ENCODE data around the gene GHRH.

GHRH gene

DNA sequence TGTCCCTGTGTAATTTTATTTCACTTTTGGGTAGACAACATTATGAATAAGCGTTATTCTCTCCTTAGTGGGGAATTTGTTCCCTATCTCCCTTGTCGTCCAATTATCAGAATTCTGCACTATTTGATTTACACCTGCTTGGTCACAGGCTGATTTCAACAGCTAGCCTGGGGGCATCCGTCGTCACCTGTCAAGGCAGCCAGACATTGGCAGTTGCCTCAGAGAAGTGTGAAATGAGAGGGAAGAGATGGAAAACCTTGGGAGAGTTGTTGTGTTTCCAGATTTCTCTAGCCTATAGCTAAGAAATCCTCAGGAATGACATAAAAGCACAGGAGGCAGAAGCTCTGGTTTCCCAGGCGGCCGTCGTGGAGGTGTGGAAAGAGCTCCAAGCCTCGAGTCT is 891 bp upstream of the GHRH start:
- DNase-seq (ENCODE audit: low read depth), result no peak

DNA sequence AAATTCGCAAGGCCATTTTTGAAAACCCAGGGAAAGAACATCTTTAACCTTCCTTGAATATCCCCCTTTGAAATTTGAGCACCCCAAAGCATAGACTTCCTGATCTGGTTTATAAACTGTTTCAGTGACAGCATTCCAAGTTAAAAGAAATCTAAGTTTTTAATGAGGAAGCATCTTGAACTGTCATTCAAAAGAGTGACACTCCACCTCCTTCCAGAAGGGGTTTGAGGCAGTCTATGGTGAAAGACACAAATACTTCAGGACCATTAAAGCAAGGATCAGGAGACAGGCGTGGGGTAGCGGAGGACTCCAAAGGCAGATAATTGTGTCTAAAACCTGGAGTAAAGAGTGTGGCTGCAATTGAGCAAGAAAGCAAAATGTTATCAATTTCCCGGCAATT is 691 bp downstream of the GHRH start:
- no peak for DNase-seq (ENCODE audit: low read depth)

DNA sequence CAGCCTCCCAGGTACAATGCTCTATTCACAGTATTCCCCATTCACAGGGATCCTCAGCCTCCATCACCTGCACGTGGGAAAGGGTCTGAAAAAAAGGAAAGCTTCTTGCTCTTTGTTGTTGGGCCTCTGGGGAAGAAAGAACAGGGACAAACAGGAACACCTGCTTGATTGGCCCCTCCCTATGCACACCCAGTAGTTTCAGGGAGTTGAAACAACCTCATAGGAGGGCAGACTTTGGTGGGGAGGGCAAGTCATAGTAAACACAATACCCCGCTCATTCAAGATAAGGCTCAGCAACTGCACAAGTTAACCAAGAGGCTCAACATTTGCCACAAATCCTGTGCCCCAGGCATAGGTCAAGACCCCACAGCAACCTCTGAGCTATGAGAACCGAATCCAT is 1.7 kb downstream of the GHRH start:
- no peak for DNase-seq (ENCODE audit: low read depth)

DNA sequence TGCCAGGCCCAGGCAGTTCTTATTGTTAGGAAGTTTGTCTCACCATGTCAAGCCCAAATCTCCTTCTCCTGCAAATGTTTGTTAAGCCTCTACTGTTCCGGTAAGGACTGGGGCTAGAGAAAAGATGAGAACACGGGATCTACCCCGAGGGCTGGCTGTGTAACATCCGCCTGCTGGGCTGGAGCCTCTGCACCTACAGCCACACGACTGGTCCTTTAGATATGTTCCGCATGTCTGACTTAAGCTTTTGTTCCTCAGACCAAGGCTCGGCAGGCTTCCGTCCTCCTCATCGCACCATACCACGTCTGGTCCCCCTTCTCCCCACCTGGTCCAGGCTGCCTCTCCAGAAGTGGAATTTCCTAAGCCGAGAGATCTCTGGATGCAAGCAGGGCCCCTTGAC is 2.6 kb downstream of the GHRH start:
- DNase-seq (ENCODE audit: low read depth), result no peak

DNA sequence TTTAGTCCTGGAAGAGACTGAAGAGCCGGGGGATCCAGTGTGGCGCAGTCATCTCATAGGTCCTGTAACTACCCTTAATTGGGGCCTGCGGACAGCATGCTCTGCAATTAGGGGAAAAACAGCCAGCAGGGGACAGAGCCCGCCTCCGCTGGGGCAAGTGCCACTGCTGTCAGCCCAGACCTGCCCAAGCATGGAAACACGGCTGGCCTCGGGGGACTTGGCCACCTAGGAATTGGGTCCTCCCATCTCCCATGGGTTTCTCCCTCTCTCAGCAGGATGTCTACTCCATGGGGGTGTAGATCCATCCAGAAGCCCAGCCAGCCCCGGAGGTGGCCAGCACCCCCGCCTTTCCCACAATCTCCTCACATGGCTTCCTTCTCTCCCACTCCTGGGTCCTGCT is 3.6 kb downstream of the GHRH start:
- no peak for DNase-seq (ENCODE audit: low read depth)

DNA sequence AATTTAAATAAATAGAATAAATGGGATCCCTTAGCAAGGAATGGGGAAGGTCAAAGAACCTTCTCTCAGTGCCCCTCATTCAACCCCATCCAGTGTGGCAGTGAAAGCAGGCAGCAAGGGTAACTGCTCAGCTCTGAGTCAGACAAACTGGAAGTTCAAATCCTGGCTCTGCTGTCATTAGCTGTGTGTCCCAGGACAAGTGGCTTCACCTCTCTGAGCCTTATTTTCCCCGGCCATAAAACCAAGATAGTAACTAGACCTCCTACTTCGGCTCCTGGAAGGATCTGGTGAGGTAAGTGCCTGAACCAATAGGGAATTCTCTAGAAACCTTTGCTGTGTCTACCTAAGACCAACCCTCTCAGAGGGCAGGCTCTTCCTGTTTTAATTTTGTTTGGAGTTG is 4.1 kb downstream of the GHRH start:
- no peak for DNase-seq (ENCODE audit: low read depth)

DNA sequence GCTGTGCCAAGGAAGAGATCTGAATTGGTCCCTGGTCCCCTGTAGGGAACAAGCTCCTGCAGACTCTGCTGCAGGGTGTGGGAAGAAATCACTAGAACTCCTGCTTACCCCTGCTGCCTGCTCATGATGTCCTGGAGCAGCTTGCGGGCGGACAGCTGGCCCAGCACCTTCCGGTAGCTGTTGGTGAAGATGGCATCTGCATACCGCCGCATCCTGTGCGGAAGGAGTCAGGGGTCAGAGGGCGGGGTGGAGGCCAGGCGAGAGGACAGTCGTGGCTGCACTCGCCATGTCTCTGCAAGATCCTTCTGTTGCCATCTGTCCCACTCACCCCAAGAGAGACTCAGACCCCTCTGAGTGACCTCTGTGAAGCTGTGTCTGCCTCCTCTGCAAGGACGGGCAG is 5.3 kb downstream of the GHRH start:
- no peak for DNase-seq (ENCODE audit: low read depth)

DNA sequence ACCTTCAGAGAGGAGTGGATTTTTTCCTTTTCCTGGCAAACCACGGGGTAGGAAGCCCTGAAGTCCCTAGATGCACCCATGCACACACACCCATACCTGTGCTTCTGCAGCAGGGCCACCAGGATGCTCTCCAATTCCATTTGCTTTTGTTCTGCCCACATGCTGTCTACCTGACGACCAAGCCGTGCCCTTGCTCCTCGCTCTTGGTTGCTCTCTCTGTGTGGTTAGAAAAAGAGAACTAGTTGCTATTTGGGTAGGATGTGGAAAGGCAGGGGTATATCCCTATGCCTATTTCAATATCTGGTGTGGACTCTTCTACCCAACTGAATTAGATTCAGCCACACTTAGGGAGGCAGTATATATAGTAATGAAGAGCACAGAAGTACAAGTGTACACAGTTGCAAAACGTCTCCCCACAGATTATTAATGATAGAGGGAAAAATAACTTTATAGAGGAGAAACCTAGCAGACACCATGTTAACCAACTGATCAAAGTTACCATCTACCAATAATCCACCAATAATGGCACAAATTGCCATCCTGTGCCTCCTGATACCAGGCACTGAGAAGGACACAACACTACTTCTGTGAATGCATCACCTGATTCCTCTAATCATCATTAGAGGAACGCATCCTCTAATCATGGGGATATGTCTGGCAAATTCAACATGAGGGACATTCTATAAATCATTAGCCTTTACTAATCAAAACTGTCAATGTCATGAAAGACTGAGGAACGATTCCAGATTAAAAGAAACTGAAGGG is 7.3 kb downstream of the GHRH start:
- DNase-seq (ENCODE audit: low read depth), result no peak

DNA sequence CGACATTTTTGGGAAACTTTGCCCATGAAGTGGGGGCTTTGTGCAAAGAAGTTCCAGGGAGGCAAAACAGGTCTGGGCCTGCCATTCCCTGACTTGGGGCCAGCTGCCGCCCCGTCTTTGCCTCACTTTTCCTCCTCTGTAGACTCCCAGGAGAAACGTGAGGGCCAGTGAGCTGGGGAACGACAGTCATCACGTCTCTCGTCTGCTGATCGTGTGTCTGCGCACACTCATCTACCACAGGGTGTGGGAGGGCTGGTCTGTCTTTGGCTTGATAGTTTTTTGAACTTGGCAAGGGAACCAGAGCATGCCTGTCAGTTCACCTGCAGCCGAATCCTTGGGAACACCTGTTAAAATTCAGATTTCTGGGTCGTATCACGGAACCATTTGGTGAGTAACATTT is 8.5 kb downstream of the GHRH start:
- no peak for DNase-seq (ENCODE audit: low read depth)

DNA sequence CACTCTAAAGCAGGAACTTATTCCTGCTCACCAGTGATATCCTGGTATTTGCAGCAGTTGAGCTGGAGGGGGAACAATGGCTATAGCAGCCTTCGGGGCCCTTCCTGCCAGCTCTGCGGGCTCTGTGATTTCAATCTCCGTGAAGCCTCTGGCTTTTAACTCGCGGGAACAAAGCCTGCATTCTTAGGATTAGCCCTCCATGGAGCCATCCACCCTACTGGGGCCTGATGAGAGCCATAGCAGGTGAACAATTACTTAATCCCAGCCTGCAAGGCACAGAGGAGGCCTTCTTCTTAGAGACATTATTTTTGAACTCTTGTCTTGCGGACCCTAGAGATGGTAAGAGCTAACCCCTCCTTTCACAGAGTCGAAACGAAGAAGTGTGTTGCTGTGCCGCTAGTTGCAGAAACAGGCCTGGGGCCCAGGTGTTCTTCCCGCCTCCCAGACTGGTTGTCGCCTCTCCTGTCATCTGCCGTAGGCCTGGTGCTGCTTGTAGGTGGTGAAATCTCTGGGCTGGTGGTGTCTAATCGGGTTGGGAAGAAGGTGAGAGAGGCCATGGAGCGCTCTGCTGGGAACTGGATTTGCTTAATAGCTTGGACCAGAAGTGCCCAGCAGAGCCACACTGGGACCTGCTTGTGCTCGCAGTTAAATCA is 9.7 kb downstream of the GHRH start:
- DNase-seq (ENCODE audit: low read depth), result no peak

DNA sequence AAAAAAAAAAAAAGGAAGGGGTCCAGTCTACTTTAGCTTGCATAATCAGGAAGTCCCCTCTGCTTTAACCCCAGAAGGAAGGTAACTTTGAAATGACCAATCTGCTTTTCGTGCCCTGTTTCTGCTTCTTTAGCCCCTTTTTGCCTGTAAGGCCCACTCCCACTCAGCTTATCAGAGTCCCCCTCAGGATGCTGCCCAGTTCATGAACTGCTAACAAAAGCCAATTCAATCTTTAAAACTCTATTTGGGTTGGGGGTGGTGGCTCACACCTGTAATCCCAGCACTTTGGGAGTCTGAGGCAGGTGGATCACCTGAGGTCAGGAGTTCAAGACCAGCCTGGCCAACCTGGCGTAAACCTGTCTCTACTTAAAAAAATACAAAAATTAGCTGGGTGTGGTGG is 12.3 kb downstream of the GHRH start:
- DNase-seq (ENCODE audit: low read depth), result no peak

DNA sequence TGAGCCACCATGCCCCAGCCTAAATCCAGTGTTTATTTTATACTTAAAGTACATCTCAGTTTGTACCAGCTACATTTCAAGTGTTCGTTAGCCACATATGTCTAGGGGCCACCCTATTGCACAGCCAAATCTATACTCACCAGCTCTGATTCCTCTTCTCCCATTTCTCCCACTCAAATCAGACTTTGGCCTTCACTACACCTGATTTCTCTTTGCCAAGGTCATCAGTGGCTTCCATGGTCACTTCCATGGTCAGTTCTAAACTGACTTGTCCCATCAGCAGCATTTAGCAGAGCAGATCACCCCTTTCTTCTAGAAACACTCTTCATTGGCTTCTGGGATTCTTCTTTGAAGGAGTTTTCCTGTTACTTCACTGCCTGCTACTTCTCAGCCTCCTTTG is 14.1 kb downstream of the GHRH start:
- no peak for DNase-seq (ENCODE audit: low read depth)

DNA sequence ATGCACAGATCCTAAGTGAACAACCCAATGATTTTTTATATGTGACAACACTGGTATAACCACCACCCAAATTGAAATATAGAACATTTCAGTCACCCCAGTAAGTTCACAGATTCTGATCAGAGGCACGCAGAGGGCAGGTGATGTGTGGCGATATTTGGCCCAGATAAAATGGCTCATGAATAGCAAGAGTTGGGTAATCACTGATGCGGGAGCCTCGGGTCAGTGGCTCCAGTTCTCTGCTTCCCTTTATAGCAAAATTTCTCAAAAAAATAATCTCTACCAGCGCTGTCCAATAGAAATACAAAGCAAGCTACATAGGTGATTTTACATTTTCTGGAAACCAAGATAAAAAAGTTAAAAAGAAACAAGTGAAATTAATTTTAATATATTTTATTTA is 14.9 kb downstream of the GHRH start:
- DNase-seq (ENCODE audit: low read depth), result no peak

DNA sequence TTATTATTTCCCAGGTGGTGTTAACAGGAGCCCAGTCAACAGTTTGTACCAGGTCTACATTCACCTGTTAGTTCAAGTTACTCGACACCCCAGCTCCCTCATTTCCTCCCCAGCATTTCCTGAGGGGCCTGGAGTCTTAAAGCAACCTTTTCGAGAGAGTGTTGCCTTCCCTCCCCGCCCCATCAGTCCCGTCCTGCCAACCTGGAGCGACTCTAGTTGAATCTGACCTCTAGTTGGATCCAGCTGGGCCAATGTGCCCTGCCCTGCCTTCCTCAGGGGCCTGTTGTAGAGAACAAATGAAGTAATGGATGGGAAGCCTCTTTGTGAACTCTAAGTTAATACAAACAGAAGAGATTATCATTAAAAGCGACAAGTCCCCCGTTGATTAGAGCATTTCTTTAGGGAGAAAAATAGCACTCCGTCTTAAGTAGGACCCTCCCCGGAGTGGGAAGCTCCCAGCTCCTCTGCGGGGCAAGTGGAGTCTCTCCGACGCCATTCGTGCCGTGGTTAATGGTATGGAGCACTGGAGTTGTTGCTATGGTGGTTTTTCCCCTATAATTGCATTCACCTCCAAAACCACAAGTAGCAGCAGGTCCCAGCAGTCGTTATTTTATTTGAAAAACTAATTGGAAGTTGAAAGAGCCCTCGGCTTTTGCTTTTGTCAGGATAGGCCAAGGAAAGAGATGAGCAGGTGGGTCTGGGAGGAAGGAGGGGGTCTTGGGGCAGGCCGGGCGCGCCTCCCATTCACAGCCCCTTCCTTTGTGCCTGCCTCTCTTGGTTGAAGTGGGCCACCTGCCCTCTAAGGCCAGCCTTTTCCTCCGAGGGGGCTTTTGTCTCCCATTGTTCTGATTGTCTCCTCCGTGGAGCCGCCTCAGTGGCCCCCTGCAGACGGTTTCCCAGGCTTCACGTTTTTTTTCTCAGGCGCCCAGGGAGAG is 16.1 kb downstream of the GHRH start:
- no peak for DNase-seq (ENCODE audit: low read depth)

DNA sequence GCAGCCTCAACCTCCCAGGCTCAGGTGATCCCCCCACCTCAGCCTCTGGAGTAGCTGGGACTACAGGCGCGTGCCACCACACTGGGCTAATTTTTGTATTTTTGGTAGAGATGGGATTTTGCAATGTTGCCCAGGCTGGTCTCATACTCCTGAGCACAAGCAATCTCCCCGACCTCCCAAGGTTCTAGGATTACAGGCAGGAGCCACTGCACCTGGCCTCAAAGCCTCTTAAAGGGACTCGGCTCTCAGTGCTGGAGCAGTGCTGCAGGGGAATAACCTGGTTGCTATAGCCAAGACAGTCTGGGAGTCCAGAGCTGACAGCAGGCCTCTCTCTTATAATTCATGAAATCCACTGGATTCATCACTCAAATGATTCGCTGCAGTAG is 17.0 kb downstream of the GHRH start:
- no peak for DNase-seq (ENCODE audit: low read depth)

DNA sequence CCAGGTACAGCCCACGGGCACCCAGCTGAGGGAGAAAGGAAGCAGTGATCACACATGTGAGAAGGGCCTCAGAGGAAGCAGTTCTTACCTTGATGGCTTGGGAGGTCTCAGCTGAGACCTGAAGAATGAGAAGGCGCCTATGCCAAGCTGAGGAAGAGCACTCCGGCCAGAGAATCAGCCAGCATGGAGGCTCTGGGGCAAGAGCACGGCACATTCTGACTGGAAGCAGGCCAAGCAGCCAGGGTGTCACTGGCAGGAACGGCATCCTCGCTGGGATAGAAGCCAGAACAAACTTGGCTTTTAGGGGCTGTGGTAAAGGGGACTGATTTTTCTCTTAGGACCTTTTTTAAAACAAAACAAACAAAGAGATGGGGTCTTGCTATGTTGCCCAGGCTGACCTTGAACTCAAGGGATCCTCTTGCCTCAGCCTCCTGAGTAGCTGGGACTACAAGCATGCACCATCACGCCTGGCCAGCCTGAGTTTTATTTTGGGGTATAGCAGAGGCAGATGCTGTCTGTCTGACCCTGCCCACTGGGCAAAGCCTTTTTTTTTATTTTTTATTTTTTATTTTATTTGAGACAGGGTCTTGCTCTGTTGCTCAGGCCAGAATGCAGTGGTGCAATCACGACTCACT is 17.6 kb downstream of the GHRH start:
- no peak for DNase-seq (ENCODE audit: low read depth)

DNA sequence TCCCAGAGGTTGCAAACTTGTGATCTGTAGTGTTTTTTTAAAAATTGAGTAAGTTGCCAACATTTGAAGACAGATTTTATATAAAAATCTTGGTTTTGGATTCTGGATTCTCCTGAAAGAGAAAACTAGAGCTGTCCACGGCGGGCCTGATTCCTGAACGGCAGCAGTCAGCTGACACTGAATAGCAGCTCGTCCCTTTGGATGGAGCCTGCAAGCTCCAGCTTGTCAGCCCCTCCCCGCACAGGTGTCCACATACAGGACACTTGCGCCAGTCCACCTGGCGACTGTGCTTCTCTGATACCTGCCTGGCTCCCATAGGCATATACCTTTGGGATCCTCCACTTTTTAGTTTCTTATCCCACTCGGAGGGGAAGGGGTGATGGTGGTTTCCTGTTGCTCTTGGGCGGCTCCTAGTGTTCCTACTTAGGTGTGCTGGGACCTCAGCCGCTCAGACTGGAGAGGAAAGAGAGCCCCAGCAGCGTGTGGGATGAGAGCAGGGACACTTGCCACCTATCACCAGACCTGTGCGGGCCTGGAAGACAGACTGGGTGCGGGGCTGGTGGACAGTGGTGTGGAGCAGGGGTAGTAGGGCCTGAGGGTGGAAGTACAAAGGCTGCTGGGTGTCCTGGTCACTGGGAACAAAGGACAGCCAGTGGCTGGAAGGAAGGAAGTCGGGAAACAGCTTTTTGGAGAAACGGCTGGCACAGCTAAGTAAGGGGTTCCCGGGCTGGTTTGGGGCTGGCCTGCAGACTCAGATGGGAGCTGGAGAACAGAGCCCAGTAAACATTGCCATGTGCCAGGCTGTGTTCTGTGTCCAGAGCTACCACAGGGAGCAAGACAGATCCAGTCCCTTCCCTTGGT is 18.3 kb downstream of the GHRH start:
- no peak for DNase-seq (ENCODE audit: low read depth)

DNA sequence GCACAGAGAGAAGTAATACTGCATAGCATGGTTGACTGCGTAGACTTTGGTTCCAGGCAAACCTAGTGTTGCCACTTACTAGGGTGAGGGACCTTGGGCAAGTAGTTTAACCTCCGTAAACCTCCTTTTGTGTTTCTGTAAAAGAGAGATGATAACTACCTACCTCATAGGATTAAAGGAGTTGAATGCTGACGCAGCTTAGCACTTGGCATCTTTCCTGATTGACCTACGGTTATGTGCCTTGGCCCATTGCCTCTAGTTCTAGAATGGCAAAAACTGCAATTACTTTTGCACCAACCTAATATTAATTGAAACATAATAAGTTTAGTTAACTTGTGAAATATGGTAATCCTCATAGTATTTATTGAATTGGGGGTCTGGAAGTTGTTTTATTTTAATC is 19.1 kb downstream of the GHRH start:
- no peak for DNase-seq (ENCODE audit: low read depth)

DNA sequence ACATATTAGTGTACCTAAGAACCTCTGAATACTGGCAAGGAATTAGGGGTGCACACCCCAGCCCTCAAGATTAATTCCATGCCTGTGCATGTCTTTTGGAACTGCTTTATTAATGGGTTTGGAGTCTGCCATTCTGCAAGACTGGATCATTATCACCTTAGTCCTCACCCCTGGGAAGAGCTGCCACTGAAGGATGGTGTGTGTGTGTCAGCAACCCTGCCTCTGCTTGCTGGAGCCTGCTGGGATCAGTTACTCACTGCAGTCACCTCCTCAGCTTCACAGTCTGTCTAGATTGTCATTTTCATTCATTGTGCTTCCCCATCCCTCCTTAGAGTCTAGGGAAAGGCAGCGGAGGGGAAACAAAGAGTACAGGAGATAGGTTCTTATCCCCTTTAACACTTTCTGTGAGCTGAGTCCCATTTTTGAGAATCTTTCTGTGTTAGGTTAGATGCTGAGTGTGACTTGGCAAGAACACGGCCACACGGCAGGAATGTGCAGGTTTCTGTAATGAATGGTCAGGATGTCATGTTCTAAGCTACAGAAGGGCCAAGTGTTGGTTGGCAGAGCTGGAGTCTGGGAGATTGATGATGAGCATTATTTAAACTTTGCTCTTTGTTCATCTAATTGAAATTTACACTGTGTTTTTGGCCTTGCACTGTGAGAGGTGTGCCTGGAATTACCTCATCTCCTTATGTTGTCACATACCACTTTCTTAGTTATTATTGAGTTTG is 21.1 kb downstream of the GHRH start:
- no peak for DNase-seq (ENCODE audit: low read depth)

DNA sequence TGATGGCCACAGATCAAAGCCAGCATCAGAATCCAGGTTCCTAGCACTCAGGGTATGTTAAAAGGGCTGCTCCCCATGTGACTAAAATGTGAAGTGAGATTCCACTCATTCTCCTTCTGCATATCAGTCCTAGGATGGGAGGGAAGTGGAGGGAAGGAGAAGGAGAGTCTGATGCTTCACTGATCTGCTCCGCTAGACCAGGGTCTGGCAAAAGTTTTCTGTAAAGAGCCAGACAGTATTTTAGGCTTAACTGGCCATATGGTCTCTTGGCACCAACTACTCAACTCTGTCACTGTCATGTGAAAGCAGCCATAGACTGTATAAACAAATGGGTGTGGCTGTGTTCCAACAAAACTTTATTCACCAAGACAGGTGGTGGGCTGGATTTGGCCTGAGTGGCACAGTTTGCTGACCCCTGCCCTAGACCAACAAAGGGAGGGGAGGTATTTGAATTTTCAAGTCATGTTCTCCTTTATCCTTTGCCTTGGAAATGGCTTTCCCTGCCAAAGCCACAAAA is 22.6 kb downstream of the GHRH start:
- no peak for DNase-seq (ENCODE audit: low read depth)

DNA sequence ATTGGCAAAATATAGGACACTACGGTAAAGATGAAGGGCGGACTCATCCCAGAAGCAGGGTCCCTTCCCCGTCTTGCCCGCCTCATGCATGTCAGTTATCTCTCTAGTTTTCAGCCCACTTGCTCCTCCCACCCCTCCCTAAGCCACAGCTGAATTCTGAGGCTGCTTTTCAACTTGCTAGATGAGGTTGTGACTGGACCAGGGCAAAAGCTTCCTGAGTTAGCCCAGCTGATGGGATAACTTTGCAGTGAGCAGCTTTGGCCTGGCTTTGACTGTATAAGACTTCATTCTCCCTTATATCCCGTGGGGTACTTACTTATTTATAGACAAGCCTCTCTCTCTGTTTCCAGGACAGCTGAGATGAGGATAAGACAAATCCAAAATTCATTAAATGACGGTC is 23.2 kb downstream of the GHRH start:
- DNase-seq (ENCODE audit: low read depth), result no peak

All from activated T-helper 1 cell treated with Interleukin-2 at 50 U/mL for 16 hours (primary cell).